NCI-H128 (cell line): ENCODE results near the gene KLRC3.
"Not testable (repeated sequence)": the region's sequence is repeated elsewhere in the genome, so short reads cannot be mapped to it uniquely, and the experiment has no call there.

ENCODE experiments used
- DNase-seq: peaks from one replicate; lab custom pipeline; 2025; ENCODE audit not compliant: unreplicated experiment; lab: John Stamatoyannopoulos, UW

KLRC3 gene

GRCh38 chr12:10420334-10420733 lies at the start of gene KLRC3:
Gene KLRC3 (minus strand): TSS chr12:10420595. CDS start chr12:10420550, 45 bp downstream.
- DNase-seq: not testable (repeated sequence)

GRCh38 chr12:10469701-10470100 lies 49.3 kb upstream of the KLRC3 start:
- no peak for DNase-seq

- no peak for DNase-seq
Measured at GRCh38 chr12:10466311-10466710, 45.9 kb upstream of the KLRC3 start.

- no peak for DNase-seq
Measured at GRCh38 chr12:10457760-10458159, 37.4 kb upstream of the KLRC3 start.

- DNase-seq: no peak
Measured at GRCh38 chr12:10456856-10457255, 36.5 kb upstream of the KLRC3 start.

GRCh38 chr12:10455766-10456165 lies 35.4 kb upstream of the KLRC3 start:
- DNase-seq: no peak

GRCh38 chr12:10454531-10454930 lies 34.1 kb upstream of the KLRC3 start:
- DNase-seq: no peak

GRCh38 chr12:10453156-10453555 lies 32.8 kb upstream of the KLRC3 start, which contains the start of gene KLRC1:
Gene KLRC1 (minus strand): TSS chr12:10453377. CDS start chr12:10451156, 2,221 bp downstream.
- DNase-seq: no peak

- no peak for DNase-seq
Measured at GRCh38 chr12:10448236-10448635, 27.8 kb upstream of the KLRC3 start.

GRCh38 chr12:10446052-10446451 lies 25.7 kb upstream of the KLRC3 start:
- DNase-seq: not testable (repeated sequence)

GRCh38 chr12:10441144-10441543 lies 20.7 kb upstream of the KLRC3 start:
- not testable (repeated sequence) for DNase-seq

- not testable (repeated sequence) for DNase-seq
Measured at GRCh38 chr12:10439608-10440274, 19.3 kb upstream of the KLRC3 start.

GRCh38 chr12:10437601-10438000 lies 17.2 kb upstream of the KLRC3 start:
- DNase-seq: not testable (repeated sequence)

- not testable (repeated sequence) for DNase-seq
Measured at GRCh38 chr12:10435816-10436215, 15.4 kb upstream of the KLRC3 start, which contains the start of gene KLRC2. Gene KLRC2 (minus strand): TSS chr12:10436010. CDS start chr12:10435986, 24 bp downstream.

- DNase-seq: not testable (repeated sequence)
Measured at GRCh38 chr12:10430623-10431022, 10.2 kb upstream of the KLRC3 start.

GRCh38 chr12:10425938-10426337 lies 5.5 kb upstream of the KLRC3 start:
- not testable (repeated sequence) for DNase-seq

GRCh38 chr12:10424260-10424899 lies 4.0 kb upstream of the KLRC3 start:
- DNase-seq: not testable (repeated sequence)

GRCh38 chr12:10422159-10422558 lies 1.8 kb upstream of the KLRC3 start:
- DNase-seq: not testable (repeated sequence)

- DNase-seq: no peak
Measured at GRCh38 chr12:10409392-10409791, 11.0 kb downstream of the KLRC3 start, which contains the start of gene KLRC4. Gene KLRC4 (minus strand): TSS chr12:10409757. CDS start chr12:10409575, 182 bp downstream.

- DNase-seq: no peak
Measured at GRCh38 chr12:10408842-10409241, 11.6 kb downstream of the KLRC3 start.

GRCh38 chr12:10406725-10407124 lies 13.7 kb downstream of the KLRC3 start:
- DNase-seq: no peak

- DNase-seq: no peak
Measured at GRCh38 chr12:10405294-10405693, 15.1 kb downstream of the KLRC3 start.
